ENCODE measurements around the gene DGLUCY.

- TF ChIP-seq PATZ1 (CRISPR knock-in tag; IDR thresholded peaks at IDR 0.05; ENCODE audit: borderline replicate concordance) (no peak), RARB (CRISPR knock-in tag; IDR thresholded peaks at IDR 0.05) (no peak)
Observed at GRCh38 chr14:91118511-91119068, 4.7 kb downstream of the DGLUCY start.

Measured in SK-N-SH treated with all-trans-retinoic acid at 6 μM for 48 hours (cell line).